ENCODE measurements around the gene MIER2. TPM values are rescaled to one million over a fixed set of nuclear protein-coding genes. Genes with fewer than 3 reads are reported as not detected.
"Not testable (repeated sequence)": the region's sequence is repeated elsewhere in the genome, so short reads cannot be mapped to it uniquely, and the experiment has no call there.

Gene MIER2
- total RNA-seq, 1 donor from 2014 or later, result 14.8 TPM

DNA sequence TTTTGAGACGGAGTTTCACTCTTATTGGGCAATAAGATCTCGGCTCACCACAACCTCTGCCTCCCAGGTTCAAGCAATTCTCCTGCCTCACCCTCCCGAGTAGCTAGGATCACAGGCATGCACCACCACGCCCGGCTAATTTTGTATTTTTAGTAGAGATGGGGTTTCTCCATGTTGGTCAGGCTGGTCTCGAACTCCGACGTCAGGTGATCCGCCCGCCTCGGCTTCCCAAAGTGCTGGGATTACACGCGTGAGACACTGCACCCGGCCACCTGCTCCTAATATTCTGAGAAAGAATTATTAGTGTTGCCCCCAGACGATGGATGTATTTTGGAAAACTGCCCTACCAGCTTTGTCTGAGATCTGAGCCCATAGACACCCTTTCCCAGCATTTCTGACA is 10.9 kb upstream of the MIER2 start:
- not testable (repeated sequence) for ATAC-seq

DNA sequence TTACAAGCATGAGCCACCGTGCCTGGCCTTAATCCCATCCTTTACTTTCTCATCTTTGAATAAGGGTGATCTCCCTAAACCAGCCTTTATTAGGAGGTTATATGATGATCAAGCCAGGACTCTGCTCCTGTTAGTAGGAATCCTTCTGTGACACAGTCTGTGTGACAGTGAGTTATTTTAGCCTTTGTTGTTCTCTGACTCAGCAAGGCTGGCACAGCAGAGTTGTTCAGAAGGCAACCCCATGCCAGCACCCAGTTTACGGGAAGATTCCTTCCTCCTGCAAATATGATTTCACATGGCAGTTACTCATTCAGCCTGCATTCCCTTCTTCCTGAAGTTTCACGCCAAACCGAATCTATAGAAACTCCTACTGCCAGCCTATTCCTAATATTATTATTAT is 10.5 kb upstream of the MIER2 start:
- ATAC-seq, result peak; percentile 97

DNA sequence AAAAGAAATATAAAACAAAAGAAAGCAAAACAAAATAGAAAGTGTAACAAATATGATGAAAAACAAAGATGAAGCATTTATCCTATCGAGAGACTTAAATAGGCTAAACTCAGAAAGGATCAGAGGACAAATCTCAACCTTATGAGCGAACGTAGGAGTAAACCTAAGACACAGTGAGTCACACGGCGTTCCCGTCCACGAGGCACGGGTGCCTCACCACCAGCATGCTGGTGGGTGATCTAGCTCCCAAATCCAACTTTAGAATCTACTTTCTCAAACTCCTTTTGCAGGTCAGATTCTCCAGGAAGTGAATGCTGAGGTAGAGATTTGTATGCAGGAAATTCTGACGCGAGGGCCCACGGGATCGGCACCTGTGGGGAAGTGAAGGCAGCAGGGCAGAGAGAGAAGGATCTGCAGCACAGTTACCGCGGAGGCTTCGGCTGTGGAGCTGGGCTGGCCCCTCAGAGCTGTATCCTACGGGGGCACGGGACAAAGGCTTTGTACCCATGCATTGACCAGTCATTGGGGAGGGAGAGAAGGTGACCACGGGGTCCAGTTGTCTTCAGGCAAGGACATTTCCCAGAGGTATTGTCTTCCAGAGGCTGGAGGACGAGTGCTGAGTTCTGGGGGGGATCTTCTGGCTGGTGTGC is 7.5 kb upstream of the MIER2 start:
- ATAC-seq, result peak; percentile 44

DNA sequence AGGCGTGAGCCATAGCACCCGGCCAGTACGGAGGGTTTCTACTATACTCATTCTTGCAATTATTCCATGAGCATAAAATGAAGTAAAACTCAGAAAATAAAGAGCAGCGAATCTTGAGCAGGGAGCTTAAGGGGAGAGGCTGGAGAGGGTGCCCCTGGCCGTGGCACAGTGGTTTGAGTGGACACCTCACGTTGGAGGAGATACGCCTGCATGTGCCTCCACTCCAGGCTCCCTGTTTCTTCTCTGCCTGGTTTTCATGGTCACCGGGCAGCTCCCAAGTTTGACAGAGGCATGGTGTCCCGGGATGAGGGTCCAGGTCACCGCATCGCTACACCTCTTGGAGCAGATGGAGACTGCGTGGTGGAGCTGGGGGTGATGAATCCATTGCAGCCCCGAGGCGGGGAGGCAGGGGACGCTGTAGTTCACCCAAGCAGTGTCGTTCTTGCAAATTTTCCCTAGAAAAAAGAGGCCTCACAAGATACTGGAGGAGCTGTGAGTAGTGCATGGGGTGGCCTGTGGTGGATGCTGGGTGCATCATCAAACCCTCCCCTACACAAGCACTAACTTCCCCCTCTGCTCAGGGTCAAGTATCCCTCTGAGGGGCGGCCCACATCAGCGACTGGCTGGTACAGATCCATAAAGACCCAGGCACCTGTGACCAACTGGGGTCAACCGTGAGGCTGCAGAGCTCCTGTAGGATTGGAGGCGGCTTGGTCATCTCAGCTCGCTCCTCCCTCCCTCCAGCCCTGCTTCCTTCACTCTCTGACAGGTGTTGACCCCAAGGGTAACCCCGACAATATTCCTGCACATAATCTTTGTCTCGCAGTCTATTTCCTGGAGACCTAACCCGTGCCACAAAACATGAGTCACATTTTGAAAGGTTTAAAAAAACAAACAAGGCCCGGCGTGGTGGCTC is 3.6 kb upstream of the MIER2 start:
- peak; percentile 36 for ATAC-seq

DNA sequence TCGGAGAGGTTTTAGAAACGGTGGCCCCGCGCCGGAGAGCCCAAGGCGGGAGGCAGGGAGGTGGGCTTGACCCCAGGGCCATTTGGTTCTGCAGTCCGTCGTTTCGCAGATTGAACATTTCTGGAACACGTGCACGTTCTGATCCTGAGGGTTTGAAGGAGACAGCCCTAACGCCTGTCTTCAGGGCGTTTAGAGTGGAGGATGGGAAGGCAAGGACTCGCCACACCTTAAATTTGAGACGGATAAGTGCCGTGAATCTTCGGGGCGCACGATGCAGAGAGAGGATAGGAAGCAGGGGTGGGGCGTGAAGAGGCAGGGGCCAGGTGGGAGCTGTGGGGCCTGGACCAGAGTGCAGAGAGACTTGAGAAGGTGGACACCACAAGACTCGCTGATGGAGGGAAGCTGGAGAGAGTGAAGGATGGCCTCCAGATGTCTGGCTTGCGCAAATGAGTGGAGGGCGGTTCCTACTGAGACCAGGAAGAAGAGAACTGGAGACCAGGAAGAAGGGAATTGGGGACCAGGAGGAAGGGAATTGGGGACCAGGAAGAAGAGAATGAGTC is 804 bp upstream of the MIER2 start:
- no peak for ATAC-seq

GRCh38 chr19:343941-344624 is 513 bp downstream of the MIER2 start:
- no peak for ATAC-seq

- peak; percentile 20 for ATAC-seq
Measured at GRCh38 chr19:343451-343931, 1.1 kb downstream of the MIER2 start.

GRCh38 chr19:342801-343421 is 1.7 kb downstream of the MIER2 start:
- ATAC-seq, result peak; percentile 46

DNA sequence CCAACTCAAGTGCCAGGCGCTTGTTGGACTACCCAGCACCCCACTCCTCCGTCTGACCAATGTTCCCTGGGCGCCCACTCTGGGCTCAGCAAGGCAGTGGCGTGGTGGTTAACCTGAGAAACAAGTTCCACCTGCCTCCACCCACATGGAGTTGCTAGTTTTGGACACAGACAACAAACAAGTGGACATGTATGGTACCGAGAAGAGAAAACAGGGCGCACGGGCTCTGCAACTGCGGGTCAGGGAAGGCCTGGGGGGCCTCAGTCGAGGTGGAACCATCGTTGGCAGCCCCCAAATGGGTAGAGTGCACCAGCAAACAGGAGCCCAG is 2.5 kb downstream of the MIER2 start:
- ATAC-seq, result no peak

DNA sequence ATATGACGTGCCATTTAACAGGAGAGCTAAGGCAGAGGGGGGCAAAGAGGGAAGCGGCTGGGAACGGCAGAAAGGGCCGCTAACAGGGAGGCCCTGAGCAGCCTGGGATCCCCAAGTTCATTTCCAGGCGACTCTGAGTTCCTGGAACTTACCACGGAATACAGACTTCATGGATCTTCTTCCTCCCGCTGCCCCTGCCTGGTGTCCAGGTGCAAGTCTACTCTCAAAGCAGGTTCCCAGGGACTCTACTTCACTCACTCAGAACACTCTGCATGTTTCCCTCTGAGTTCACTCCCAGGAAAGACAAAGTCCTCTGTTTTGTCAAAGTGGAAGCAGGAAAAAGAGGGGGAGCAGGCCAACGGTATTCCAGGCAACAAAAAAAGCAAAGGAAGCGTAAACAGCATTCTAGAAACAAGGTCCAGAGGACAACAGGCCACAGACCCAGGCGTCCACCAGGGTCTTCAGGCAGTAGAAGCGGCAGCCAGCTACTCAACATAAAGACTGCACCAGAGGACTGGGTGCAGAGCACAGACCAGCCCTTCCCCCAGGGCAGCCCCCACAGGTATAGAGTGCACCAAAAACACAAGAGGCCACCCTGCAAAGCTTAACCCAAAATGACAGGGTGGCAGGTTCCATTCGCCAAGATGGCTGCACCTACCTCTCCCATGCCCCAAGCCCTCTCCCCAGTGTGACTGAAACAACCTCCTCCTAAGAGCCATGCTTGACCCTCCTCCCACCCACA is 3.0 kb downstream of the MIER2 start:
- no peak for ATAC-seq

- ATAC-seq, result no peak
Measured at GRCh38 chr19:340620-341385, 3.8 kb downstream of the MIER2 start.

- no peak for ATAC-seq
Measured at GRCh38 chr19:339262-339887, 5.2 kb downstream of the MIER2 start.

DNA sequence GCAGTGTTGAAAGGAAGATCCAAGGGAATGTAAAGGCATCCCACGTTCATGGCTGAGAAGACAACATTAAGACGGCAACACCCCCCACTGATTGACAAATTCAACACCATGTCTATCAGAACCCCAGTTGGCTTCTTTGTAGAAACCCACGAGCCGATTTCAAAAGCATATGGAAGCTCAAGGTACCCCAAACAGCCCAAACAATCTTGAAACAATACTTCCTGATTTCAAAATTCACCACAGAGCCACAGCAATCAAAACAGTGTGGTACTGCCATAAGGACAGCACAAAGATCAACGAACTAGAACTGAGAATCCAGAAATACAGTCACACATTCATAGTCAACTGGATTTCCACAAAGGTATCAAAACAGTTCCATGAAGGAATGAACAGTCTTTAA is 6.2 kb downstream of the MIER2 start:
- no peak for ATAC-seq

GRCh38 chr19:336067-336614 is 8.5 kb downstream of the MIER2 start:
- ATAC-seq, result peak; percentile 28

DNA sequence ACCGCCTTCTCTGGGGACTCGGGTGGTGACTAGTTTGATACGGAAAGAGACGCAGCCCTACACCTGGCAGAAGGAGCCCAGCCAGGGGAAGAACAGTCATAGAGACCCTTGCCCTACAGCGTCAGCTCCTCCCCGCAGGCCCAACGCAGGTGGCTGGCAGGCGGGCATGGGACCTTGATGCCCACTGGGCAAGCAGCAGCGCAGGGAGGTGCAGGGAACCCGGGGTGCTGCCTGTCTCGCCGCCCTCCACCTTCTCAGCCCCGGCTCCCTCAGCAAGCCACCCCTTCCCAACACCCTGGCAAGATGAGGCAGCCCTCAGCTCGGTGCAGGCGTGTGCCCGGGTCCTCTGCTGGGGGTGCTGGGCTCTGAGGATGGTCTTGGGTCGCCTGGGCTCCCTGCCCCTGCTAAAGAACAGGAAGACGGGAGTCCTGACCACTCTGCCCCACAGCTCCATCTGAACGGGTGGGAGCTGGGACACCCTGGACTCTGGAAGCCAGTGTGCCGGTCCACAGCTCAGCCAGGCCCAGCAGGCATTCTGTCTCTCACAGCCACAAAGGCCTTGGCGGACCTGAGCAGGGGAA is 9.0 kb downstream of the MIER2 start:
- ATAC-seq, result peak; percentile 15

- ATAC-seq, result peak; percentile 35
Measured at GRCh38 chr19:335072-335471, 9.5 kb downstream of the MIER2 start.

DNA sequence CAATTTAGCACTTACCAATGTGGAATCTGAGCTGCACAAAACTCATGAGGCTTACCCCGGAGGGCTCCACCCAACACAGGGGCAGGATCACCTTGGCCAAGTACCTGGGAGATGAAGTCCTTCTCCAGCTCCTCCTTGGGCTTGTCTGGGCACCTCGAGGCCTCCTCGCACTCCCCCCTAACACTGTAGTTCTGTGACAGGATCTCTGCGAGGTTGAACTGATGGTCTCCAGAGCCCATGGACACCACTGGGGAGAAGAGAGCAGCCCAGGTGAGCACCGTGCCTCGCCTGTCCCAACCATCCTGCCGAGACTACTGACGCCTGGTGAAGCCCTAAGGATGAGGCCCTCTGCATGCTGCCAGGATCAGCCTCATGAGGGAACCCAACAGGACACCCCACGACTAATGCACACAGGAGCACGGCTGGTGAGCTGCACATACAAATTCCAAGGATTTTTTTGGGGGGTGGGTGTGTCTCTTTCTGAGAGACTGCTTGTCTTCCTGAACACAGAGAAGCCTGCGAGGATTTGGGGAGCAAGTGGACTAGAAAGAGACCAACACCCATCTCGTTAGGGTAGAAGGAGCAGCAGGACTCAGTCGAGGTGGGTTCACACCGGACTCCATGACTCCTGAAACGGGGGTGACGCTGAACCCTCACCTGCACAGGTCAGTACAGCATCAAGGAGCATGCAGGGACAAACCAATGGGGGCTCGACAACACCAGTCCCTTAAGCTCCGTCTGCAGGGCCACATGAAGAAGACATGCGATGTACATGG is 10.1 kb downstream of the MIER2 start:
- no peak for ATAC-seq

DNA sequence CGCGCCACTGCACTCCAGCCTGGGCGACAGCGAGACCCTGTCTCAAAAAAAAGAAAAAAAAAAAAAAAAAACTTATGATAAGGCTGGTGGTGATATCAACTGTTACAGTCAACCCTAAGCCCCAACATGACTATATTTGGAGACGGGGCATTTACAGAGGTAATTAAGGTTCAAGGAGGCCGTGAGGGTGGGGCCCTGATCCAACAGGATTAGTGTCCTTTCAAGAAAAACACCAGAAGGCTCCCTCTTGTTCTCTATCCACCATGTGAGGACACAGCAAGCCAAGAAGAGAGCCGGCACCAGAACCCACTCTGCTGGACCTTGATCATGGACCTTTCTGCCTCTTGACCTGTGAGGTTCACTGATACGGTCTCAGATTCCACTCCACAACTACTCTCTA is 14.1 kb downstream of the MIER2 start:
- ATAC-seq, result no peak

GRCh38 chr19:329876-330275 is 14.7 kb downstream of the MIER2 start:
- no peak for ATAC-seq
